Stimulated activated naive CD4-positive, alpha-beta T cell treated with Interleukin-2 at 50 U/mL for 16 hours (primary cell): ENCODE measurements around the gene SOX6.

Experiments used
- DNase-seq: peaks from one replicate; lab custom pipeline; 2025; lab: John Stamatoyannopoulos, UW

The SOX6 gene

GRCh38 chr11:16186680-16187079 is 169.7 kb downstream of the SOX6 start:
- no peak for DNase-seq

DNA sequence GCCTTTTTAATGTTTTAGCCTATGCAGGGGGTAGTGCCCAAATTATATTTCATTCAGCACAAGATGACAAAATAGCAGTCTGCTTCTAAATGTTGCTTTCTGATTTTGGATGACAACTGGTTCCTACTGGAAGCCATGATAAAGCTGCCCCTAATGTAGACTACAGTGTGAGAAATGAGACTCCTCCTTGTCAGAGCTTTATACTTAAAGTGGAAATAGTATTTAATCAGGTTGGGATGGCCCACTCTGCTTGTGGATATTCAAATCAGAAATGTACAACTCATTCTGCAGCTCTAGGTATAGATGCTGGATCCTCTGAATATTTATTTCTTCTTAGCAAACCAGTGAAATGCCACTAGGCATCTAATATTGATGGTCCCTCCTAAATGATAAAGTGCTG is 171.3 kb downstream of the SOX6 start:
- no peak for DNase-seq

DNA sequence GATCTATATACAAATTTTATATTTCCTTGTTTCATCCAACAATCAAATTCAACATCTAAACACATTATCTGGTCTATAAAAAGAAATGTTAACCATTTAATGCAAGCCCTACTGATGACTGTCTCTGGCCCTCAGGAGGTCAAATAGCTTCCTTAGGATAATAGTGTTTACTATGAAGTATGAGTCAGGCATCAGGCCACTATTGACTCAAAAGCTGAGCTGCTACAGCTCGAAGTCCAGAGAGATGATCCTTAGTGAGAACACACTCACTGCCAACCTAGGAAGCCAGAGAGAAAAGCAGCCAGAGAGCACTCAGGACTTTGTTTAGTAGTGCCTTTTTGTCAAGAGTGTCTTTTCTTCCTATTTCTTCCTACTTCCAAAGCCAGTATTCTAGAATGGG is 171.8 kb downstream of the SOX6 start:
- no peak for DNase-seq

- no peak for DNase-seq
Measured at GRCh38 chr11:16182553-16182952, 173.8 kb downstream of the SOX6 start.

GRCh38 chr11:16180868-16181267 is 175.5 kb downstream of the SOX6 start:
- no peak for DNase-seq

- no peak for DNase-seq
Measured at GRCh38 chr11:16179676-16180075, 176.7 kb downstream of the SOX6 start.

GRCh38 chr11:16178273-16178672 is 178.1 kb downstream of the SOX6 start:
- no peak for DNase-seq

GRCh38 chr11:16177688-16178087 is 178.7 kb downstream of the SOX6 start:
- no peak for DNase-seq

GRCh38 chr11:16173798-16174197 is 182.5 kb downstream of the SOX6 start:
- no peak for DNase-seq

DNA sequence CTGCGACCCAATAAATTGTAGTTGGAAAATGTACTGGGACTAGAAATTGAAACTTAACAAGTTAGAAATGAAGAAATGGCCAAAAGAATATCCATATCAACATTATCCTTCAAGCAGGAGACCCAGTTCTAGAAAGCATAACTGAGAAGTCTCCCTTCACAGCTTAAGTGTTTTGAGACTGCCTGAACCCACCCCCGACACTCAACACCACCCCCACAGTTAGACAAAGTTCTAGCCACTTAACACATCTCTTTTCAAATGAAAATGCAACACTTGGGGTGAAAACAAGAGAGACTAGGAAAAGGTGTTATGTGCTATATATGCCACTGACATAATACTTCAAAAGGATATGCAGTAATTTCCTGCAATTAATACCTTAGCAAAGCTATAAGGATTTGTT is 184.5 kb downstream of the SOX6 start:
- no peak for DNase-seq

- no peak for DNase-seq
Measured at GRCh38 chr11:16169956-16170847, 186.1 kb downstream of the SOX6 start.

- no peak for DNase-seq
Measured at GRCh38 chr11:16169541-16169940, 186.8 kb downstream of the SOX6 start.

- no peak for DNase-seq
Measured at GRCh38 chr11:16167706-16168487, 188.4 kb downstream of the SOX6 start.

DNA sequence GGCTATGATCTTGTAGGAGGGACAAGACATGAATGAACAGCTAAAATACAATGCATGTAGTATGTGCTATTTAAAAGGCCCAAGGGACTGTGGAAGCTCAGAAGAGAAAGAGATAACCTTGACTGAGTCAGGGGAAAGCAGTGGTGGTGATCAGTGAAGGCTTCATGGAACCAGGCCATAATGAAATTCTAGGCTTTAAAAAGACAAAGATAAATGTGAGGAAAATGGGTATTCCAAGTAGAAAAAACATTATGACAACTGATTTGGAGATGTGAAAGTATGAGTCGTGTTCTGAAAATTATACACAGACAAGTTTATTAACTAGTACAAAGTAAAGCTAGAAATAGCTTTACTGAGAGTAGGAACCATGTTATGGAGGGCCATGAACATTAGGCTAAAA is 189.8 kb downstream of the SOX6 start:
- no peak for DNase-seq

- no peak for DNase-seq
Measured at GRCh38 chr11:16160146-16160545, 196.2 kb downstream of the SOX6 start.

GRCh38 chr11:16158426-16158994 is 197.8 kb downstream of the SOX6 start:
- no peak for DNase-seq

DNA sequence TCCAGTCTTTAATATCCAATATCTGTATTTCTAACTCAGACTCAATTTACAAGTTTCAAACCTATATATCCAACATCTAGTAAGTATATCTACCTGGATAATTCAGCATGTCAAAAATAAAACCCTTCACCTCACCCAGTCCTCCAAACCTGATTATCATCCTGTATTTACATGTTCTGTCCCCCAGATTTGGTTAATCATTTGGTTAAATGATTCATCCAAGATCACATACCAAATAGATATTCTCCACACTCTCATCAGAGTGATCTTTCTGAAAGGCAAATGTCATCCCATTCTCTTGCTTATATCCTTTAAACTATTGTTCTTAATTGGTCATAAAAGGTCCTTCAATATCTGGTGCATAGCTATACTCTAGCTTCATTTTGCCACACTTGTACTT is 199.0 kb downstream of the SOX6 start:
- no peak for DNase-seq

- no peak for DNase-seq
Measured at GRCh38 chr11:16155448-16155847, 200.9 kb downstream of the SOX6 start.

- DNase-seq = no peak
Measured at GRCh38 chr11:16154715-16155396, 201.5 kb downstream of the SOX6 start.

GRCh38 chr11:16153951-16154350 is 202.4 kb downstream of the SOX6 start:
- no peak for DNase-seq

DNA sequence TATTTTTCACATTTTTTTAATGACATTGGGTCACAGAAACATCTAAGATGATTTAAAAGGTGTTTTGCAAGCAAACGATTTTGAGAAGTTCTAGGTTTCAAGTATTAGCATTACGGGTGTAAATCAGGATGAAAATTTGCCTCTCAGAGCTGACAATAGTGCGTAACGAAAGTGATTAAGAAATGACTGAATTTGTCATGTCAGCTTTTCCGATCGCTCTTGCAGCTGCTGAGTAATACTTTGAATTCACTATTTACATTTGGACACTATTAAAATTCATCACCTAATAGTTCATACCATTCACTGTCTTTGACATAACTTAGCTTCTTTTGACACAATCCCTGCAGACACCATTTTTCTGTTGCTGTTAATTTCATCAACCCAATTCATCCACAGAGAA is 205.2 kb downstream of the SOX6 start:
- DNase-seq = no peak

GRCh38 chr11:16149476-16149875 is 206.9 kb downstream of the SOX6 start:
- no peak for DNase-seq
